ENCODE results near the gene SH3GL2.

DNA sequence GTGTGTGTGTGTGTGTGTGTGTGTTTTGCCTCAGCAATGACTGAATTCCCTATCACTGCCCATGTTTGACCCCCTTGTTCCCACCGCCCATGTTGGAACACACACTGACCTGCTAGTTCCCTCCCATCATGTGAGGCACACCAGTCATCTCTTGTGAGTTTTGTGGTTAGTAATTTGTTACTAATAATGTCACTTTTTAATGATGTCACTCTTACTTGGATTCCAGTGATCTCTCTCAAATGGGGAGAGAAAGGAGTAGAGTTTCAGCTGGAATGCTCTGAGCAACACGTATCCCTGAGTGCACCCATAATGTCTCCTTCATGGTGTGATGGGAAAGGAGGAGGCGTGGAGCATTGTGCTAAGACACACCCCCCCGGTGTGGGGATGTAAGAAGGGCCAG, 172.6 kb downstream of the SH3GL2 start:
- TF ChIP-seq CTCF (conservative IDR thresholded peaks at IDR 0.05; ENCODE audit: low read length) (no peak), EZH2phosphoT487 (IDR thresholded peaks at IDR 0.05; ENCODE audit: borderline replicate concordance) (no peak)
